Omental fat pad (tissue), 4 donors: ENCODE measurements around the gene AIP. TPM values are rescaled to one million over a fixed set of nuclear protein-coding genes. Genes with fewer than 3 reads are reported as not detected.
A peak's percentile ranks its signal among the peaks of the same experiment; 100 is the strongest.

Experiments
- ATAC-seq: fragments of 150-250 bp; one replicate; pipeline ENCODE4 v1.9.1; 2016; ENCODE audit warnings: mild to moderate bottlenecking, moderate library complexity; ENCODE audit not compliant: low FRiP score
- DNase-seq: peaks from one replicate; pipeline ENCODE4 v3.0.0-alpha.2; 2019; ENCODE audit warnings: low spot score
- total RNA-seq, 4 donors: library from RNA; depleted of rRNA; stranded (reverse); fragments of >200 nt; gene quantifications; one replicate each; pipeline ENCODE4 v1.1.0, GENCODE V29; 2016
- TF ChIP-seq, protein P1 (sequence below), 3 donors: fragments of 450-650 bp; IDR thresholded peaks; one replicate each; pipeline ENCODE4 v1.5.1; 2016 to 2017; ENCODE audit warnings: antibody characterized with exemption in 3 of 3, mild to moderate bottlenecking in 3 of 3, moderate library complexity in 2 of 3

AIP gene
- total RNA-seq, 4 donors from 2014 or later = 51.2 to 67.5 (median 62.1) TPM

DNA sequence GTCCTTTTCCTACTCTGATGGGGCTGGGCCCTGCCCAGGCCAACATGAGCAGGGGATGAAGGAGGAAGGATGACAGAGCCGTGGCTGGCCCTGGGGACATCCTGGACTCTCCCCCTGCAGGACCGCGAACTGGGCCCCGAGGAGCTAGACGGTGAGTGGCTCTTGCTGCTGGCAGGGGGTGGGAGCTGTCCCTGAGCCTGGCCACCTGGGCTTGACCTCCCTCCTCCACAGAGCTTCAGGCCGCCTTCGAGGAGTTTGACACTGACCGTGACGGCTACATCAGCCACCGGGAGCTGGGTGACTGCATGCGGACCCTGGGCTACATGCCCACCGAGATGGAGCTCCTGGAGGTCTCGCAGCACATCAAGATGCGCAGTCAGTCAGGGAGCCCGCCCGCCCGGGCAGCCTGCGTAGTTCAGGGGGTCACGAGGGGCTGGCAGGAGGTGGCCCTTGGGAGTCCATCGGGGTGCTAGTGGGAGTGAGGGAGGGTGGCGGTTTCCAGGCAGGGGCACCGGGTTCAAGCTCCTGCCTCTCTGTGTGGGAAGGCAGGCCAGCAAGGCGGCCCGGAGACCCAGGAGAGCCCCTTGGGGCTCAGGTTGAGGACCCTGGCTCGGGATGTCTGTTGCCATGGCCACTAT is 26.6 kb upstream of the AIP start:
- ATAC-seq (no peak), DNase-seq (no peak)
- TF ChIP-seq, protein P1, sequence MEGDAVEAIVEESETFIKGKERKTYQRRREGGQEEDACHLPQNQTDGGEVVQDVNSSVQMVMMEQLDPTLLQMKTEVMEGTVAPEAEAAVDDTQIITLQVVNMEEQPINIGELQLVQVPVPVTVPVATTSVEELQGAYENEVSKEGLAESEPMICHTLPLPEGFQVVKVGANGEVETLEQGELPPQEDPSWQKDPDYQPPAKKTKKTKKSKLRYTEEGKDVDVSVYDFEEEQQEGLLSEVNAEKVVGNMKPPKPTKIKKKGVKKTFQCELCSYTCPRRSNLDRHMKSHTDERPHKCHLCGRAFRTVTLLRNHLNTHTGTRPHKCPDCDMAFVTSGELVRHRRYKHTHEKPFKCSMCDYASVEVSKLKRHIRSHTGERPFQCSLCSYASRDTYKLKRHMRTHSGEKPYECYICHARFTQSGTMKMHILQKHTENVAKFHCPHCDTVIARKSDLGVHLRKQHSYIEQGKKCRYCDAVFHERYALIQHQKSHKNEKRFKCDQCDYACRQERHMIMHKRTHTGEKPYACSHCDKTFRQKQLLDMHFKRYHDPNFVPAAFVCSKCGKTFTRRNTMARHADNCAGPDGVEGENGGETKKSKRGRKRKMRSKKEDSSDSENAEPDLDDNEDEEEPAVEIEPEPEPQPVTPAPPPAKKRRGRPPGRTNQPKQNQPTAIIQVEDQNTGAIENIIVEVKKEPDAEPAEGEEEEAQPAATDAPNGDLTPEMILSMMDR (IDR thresholded peaks at IDR 0.05) = no peak

DNA sequence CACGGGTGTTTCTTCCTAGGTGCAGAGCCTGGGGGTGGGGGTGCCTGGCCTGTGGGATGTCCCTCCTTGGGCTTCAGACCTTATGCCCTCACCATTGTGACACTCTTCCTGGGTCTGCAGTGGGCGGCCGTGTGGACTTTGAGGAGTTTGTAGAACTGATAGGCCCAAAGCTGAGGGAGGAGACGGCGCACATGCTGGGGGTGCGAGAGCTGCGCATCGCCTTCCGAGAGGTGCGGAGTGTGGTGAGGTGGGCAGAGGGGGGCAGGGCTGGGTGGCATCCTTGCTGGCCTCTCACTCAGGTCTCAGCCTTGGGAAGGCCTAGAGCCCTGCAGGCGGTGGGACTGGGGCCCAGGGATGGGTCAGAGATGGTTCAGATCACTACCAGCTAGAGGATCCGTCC is 25.4 kb upstream of the AIP start:
- DNase-seq (no peak), ATAC-seq (no peak)
- TF ChIP-seq, protein P1 (IDR thresholded peaks at IDR 0.05) = no peak

DNA sequence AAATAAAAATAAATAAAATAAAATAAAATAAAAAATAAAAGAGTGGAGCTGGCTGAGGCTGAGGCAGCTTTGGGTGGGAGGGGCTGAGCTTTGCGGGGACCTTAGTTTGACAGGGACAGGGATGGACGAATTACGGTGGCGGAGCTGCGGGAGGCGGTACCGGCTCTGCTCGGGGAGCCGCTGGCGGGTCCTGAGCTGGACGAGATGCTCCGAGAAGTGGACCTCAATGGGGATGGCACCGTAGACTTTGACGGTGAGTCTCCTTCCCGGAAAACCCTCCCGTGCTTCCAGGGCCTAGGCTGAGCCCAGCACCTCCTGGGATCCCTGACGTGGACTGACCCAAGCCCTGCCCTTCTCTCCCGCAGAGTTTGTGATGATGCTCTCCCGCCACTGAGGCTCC is 24.6 kb upstream of the AIP start:
- TF ChIP-seq, protein P1 (IDR thresholded peaks at IDR 0.05) = no peak
- ATAC-seq (no peak), DNase-seq (no peak)

DNA sequence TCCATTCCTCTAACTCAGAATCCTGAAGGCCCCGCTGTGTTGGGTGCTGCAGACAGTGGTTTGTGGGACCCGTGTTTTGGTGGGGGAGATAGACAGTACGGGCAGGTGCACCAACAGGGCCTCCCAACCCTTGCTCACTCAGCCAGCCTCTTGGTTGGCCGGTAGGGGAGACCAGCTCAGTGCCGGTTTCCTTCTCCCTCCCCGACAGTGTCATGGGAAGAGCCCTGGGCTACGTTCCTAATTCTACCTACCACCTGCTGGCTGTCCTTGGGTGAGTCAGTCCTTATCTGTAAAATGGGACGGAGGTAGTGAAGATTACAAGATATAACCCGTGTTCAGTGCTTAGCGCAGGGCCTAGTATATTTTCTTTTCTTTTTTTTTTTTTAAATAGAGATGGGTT is 19.6 kb upstream of the AIP start:
- TF ChIP-seq, protein P1 (IDR thresholded peaks at IDR 0.05) = no peak
- DNase-seq = no peak
- no peak for ATAC-seq

DNA sequence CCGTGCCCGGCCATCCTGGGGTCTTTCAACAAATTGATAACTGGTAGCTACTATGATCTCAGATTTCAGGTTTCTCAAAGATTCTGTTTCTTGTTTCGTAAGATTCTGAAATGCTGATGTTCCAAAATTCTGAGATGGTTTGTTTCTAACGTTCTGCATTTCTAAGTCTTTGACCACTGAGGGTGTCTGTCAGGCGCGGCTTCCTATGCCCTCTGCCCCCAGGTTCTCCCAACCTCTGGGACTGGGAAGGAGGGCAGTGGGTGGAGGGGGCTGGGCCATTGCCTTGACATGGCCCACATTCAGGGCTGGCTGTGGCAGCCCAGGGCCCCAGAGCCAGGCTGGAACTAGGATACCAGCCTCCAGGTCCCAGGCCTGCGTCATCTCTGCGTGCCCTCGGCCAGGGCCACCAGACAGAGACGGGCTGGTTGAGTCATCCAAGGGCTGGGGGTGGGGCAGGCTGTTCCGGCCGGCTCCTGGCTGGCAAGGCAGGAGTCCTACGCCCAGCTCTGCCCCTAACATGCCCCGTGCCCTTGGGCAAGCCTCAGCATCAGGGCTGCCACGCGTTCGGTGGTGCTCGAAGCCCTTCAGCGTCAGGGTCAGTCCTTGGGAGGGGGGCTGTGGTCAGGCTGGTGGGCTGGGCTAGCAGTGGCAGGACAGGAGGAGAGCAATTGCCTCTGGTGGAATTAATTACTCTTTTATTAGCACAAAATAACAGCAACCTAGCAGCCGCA is 19.0 kb upstream of the AIP start:
- DNase-seq (no peak), ATAC-seq (no peak)
- TF ChIP-seq, protein P1 (IDR thresholded peaks at IDR 0.05) = no peak

DNA sequence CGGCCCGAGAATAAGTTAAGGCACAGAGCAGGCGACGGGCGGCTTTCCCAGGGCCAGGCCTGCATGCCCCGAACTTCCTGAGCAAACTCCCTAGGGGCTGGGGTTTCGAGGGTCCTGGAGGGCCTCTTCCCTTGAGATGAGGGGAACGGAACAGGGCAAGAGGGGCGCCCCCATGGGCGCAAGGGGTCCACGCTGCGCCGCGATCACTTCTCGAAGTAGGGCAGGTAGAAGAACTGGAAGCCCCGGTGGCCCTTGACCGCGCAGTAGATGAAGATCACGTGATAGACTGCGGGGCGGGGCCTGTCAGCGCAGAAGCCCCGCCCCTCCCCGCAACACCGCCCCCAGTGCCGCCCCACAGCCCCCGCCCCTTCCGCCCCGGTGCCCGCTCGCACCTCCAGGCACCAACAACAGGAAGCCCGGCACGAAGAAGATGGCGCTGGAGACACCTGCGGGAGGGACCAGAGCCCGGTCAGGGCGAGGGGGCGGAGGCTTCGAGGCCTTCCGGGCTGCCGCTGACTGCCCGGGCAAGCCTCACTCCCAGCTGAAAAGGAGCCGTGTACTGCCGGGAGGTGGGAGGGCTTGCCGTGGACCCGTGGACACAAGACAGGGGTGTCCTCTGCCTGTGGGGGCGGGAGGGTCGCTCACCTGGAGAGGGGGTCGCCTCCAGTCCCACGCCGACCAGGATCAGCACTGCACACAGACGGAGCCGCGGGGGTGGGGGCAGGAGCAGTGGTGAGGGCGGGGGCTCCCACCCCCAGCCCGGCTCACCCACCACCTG is 18.2 kb upstream of the AIP start:
- TF ChIP-seq, protein P1 (IDR thresholded peaks at IDR 0.05) = no peak
- ATAC-seq (peak; percentile 65), DNase-seq (peak; percentile 63)
